Neural cell (in vitro differentiated cells): ENCODE measurements around the gene ADPRS.

ENCODE experiments used
- CTCF ChIP-seq: fragments of 450-650 bp; IDR thresholded peaks from 2 replicates; pipeline ENCODE4 v1.5.1; 2014; ENCODE audit warnings: antibody characterized with exemption, mild to moderate bottlenecking, moderate library complexity; ENCODE audit not compliant: poor library complexity, severe bottlenecking
- EZH2 ChIP-seq: fragments of 200-600, 300-800 bp; shearing (Covaris generic), sonication (generic); IDR thresholded peaks from 2 replicates; pipeline ENCODE4 v1.6.1; 2014; ENCODE audit warnings: antibody characterized with exemption, low read length, borderline replicate concordance, mild to moderate bottlenecking; ENCODE audit not compliant: insufficient read depth, poor library complexity, severe bottlenecking
- POLR2AphosphoS5 ChIP-seq: IDR thresholded peaks from 2 replicates; pipeline ENCODE4 v1.6.1; 2012
- RAD21 ChIP-seq: fragments of 450-650 bp; conservative IDR thresholded peaks from 2 replicates; pipeline ENCODE4 v1.6.1; 2014; ENCODE audit warnings: antibody characterized with exemption, mild to moderate bottlenecking, moderate library complexity
- REST ChIP-seq: IDR thresholded peaks from 2 replicates; pipeline ENCODE4 v1.6.1; 2012; ENCODE audit warnings: borderline replicate concordance

GRCh38 chr1:36087233-36088123, 1.2 kb upstream of the ADPRS start:
- TF ChIP-seq RAD21 = no peak
- TF ChIP-seq CTCF = no peak
- TF ChIP-seq POLR2AphosphoS5 = no peak
- no peak for TF ChIP-seq EZH2
- no peak for TF ChIP-seq REST
